Stimulated activated CD4-positive, alpha-beta T cell treated with anti-CD3 and anti-CD28 coated beads, Interleukin-1b, Interleukin-23, amount 100 ng/mL, for 1 hour (primary cell): Measurements from ENCODE around the gene SELENOF.

Experiments used
- DNase-seq, 2 donors: peaks; one replicate each; pipeline ENCODE4 v3.0.0-alpha.2; 2020; ENCODE audit warnings: low read depth in 2 of 2

The SELENOF gene

GRCh38 chr1:86913896-86914600 is at the start of gene SELENOF:
Gene SELENOF (minus strand): TSS chr1:86914126. CDS start chr1:86914111, 15 bp downstream.
- peak; percentile 98 to 99 for DNase-seq

DNA sequence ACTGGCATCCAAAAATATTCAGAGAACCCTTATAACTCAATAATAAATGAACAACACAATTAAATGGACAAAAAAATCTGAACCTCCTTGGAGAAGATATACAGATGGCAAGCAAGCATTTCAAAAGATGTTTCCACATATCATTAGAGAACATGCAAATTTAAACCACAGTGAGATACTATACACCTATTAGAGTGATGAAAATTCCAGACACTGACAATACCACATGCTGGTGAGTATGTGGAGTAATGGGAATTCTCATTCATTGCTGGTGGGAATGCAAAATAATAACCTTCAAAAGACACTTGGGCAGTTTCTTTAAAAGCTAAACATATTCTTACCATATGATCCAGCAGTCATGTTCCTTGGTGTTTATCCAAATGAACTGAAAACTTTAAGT is 46.6 kb upstream of the SELENOF start:
- DNase-seq: no peak

DNA sequence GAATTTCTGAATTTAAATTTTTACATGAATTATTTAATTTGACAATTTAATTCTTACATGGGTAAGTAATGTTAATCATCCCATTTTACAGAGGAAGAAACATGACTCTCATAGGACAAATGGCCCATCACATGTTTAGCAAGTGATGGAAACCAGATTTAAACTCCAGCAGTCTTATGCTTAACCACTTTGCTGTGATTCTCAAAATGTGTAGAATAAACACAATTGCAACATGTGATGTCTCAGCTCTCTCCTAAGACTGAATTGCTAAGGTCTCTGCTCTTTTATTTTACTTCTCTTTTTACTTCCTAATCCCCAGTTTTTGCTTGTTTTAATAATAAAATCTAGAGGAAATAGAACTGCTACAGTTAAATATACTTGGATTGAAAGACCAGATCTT is 43.3 kb upstream of the SELENOF start:
- DNase-seq: no peak

DNA sequence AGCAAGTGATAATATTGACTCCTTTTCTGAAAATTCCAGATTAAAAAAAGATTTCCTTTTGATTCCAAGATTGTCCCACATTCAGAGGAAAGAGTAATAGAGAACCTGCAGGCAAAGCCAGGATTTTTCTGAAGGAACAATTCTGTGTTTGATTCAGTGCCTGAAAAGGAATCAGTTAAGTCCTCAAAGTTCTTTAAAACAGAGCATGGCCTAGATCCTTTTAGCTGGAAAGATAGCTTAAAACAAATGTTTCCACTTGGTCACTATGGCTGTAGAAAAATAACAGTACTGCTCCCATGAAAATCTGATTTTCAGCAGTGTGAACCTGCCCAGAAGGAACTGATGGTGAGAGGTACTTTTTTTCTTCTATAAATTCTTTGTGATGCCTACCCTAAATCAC is 42.3 kb upstream of the SELENOF start:
- DNase-seq: no peak

- no peak for DNase-seq
Observed at GRCh38 chr1:86955678-86956077, 41.8 kb upstream of the SELENOF start.

GRCh38 chr1:86953167-86953566 is 39.2 kb upstream of the SELENOF start:
- DNase-seq: no peak

- no peak for DNase-seq
Observed at GRCh38 chr1:86951430-86951829, 37.5 kb upstream of the SELENOF start.

DNA sequence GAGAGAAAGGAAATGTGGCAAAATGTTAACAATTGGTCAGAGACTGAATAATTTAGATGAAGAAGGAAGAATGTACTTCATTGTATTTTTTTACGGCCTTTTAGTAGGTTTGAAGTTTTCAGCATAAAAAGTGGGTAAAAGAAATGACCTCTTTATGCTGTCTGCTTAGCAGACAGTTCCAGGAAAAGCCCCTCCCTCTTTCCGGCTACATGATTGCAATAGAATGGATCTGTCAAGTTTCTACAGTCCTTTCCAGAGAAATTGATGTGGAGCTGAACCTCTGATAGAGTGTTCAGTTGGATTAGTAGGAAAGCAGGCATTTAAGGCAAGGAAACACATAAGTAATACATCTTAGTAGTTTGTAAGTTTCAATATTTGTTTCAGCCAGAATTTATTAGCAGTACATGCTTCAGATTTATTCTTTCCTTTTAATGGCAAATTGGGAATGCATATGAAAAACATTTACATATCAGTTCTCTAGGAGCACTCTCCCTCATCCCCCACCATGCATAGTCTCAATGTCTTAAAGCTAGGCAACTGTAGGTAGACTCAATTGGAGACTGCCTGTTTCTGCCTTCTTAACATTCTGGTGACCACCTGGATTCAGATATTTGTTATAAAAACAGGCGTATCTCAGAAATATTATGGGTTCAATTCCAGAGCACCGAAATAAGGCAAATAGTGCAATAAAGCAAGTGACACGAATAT is 36.9 kb upstream of the SELENOF start:
- no peak for DNase-seq

- DNase-seq: no peak
Observed at GRCh38 chr1:86948212-86948611, 34.3 kb upstream of the SELENOF start.

DNA sequence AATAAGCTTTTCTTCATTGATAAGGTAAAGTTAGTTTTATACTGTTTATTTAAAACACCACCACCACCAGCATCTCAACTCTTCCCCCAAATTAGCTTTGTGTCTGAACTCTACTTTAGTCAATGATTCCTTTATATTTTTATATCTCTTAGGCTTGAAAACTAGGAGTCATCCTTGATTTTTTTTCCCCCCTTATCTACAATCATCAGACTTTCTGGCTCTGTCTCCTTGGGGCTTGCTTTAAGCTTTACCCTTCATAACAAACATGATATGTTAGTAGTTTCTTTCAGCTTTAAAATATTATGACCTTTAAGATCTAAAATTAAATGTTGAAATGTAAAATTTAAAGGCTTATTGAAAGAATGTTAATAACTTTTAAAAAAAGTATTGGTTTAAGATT is 28.8 kb upstream of the SELENOF start:
- no peak for DNase-seq

DNA sequence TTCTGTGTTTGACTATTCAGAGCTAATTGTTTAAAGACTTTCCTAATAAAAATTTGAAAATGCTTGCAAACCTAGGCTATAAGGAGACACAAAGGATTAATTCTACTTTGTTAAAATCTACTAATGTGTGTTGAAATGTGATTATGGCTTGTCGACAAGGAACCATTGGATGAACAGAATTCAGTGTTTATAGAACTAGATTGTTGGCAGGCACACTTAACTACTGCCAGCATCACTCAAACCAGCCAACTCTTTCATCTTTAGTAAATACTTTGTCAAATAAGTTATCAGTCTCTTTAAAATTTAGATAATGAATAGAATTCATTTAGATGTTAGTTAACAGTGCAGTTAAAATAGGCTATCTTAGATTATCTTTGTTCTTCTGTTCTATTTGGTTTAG is 28.1 kb upstream of the SELENOF start:
- DNase-seq: no peak

DNA sequence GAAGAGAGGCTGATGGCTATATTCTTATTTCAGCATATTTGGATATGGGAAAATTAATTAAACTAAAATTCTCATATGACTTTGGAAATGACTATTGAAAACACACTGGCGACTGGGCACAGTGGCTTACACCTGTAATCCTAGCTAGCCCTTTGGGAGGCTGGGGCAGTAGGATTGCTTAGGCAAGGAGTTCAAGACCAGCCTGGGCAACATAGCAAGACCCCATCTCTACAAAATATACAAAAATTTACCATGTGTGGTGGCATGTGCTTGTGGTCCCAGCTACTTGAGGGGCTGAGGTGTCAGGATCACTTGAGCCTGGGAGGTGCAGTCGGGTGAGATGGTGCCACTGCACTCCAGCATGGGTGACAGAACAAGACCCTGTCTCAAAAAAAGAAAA is 26.7 kb upstream of the SELENOF start:
- DNase-seq: no peak

DNA sequence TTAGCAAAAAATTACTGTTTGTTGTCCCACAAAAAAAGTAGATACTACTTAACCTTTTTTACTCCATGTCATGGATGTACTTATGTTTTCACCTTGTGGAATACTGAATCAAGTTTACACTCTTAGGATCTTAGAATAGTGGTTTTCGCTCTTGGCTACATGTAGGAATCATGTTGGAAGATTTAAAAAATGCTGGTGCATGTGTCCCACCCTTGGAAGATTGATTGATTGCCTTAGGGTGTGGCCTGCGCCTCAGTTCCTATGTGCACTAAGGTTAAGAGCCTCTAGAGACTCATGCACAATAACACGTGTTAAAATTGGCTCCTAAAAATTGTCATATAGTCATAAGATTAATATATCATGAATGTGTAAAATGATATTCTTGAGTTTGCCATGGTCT is 25.5 kb upstream of the SELENOF start:
- no peak for DNase-seq

GRCh38 chr1:86938855-86939254 is 24.9 kb upstream of the SELENOF start:
- no peak for DNase-seq

DNA sequence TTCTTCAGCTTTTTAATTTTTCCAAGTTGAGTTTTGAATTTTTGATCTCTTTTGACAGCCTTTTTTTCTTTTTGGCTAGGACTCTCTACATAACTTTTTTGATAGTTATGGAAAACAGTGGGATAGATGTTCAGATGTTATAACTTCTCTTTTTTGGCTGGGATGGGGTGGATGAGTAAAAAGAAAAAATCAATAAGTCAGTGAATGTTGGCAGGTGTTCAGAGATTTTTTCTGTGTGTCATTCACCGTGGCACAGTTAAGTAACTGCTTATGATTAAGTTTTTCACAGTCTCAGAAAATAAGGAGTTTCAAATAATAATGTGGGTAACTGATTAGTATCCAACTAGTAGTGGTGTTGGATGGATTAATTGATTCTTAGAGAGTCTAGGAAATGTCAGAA is 24.5 kb upstream of the SELENOF start:
- DNase-seq: no peak

DNA sequence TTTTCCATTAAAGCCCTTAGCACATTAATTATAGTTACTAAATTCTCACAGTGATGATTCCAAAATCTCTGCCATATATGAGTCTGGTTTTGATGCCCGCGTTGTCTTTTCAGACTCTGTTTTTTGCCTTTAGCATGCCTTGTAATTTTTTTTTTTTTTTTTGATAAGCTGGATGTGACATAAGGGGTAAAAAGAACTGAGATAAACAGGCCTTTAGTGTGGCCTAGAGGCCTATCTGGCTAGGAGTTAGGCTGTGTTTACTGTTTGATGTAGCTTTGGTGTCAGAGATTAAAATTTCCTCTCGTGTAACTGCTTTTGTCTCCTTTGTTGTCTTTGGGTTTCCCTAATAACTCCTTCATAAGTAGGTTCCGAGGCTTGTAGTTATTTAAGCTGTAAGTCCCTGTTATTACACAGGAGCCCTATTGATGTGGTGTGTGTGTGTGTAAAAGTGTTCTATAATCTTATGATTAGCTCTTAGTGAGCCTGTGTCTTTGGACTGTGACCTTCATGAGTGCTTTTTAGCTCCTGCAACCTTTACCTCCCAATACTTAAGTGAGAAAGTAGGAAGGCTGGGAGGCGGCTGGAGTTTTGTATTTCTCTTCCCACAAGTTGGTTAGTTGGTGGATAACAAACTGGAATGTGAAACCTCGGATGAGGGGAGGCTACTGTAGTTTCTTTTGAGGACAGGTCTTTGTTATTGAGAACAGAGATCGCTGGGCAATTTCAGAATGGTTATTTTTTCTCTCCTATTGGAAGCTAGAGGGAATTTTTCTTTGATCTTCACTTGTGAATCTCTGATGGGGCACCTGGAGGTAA is 19.8 kb upstream of the SELENOF start:
- DNase-seq: no peak

DNA sequence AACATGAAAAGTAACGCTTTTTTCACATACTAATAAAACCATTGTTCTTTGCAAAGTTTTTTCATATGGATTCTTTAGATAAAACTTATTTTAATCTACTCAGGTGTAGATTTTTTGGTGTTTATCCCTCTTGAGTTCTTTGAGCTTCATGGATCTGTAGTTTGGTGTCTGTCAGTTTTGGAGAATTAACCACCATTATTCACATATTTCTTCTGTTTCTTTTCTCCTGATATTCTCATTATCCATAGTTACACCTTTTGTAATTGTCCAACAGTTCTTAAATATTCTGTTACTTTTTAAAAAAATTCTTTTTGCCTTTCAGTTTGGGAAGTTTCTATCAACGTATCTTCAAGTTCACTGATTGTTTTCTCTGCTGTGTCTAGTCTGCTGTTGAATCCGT is 19.1 kb upstream of the SELENOF start:
- DNase-seq: no peak

DNA sequence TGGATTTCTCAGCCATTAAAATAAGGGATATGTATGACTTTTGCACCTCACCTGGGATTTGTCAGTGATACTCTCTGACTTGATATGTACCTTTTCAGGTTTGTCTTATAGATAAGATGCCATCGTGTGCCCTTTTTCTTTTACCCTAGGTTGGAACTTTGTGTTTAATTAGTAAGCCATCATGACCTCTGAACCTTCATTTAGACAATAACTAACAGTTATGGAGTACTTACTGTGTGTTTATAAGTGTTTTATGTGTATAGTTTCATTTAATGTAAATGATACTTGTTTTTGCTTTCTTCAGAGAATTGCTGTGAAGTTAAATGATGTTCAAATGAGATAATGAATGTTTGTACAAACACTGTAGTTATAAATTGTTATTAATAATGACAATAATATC is 14.9 kb upstream of the SELENOF start:
- DNase-seq: no peak

DNA sequence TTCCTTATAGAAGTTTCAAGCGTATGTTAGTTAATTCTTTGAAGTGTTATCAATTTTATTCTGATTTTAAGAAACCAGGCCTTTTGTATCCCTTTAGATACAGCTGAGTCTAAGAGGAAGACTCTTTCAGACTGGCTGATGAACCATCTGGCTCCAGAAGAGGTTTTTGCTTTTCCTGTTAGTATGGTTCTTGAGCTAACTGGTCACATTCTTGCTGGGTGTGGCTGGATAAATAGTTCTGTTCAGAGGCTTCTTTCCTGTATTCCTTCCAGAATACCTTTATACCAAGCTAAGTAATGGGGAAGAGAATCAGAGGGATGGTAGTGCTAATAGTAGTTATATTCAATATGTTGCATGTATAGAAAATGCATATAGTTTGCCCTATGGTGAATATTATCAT is 13.0 kb upstream of the SELENOF start:
- DNase-seq: no peak

- no peak for DNase-seq
Observed at GRCh38 chr1:86925742-86926141, 11.8 kb upstream of the SELENOF start.

GRCh38 chr1:86924324-86924960 is 10.5 kb upstream of the SELENOF start:
- DNase-seq: no peak

- DNase-seq: no peak
Observed at GRCh38 chr1:86922445-86922844, 8.5 kb upstream of the SELENOF start.
